ENCODE measurements around the gene CA6. TPM values are rescaled to one million over a fixed set of nuclear protein-coding genes. Genes with fewer than 3 reads are reported as not detected.
A peak's percentile ranks its signal among the peaks of the same experiment; 100 is the strongest.

The CA6 gene
- total and polyA plus RNA-seq, 2 of the 8 experiments (the other 6 are each of a cell fraction or from before 2014, with no cell fraction given) = not detected

DNA sequence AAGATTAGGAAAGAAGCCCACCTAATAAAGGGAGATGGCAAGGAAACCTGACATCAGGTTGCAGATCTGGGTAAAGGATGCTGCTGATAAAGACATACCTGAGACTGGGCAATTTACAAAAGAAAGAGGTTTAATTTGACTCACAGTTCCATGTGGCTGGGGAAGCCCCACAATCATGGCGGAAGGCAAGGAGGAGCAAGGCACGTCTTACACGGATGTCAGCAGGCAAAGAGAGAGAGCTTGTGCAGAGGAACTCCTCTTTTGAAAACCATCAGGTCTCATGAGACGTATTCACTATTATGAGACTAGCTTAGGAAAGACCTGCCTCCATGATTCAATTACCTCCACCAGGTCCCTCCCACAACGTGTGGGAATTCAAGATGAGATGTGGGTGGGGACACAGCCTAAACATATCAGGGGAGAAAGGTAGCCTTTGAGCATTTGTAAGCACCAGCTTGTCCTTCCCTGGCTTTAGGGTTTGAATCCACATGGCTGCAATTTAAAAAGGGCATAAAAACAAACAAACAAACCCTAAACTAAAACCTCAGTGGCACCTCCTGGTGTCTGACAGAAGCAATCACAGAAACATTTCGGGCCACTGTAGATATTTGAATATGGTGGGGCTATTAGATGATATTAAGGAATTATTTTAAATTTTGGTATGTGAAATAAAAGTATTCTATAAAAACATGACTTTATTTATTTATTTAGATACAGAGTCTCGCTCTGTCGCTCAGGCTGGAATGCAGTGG, 47.4 kb downstream of the CA6 start:
- Histone ChIP-seq H2BK15ac (ENCODE audit: low read length) (no peak overlapping the region), H3K56ac (replicated peaks; ENCODE audit: insufficient read length, low read depth, low read length) (no peak overlapping the region), H2AFZ (ENCODE audit: low read length) (no peak overlapping the region), H3K4me1 (replicated peaks in 1 of 4; ENCODE audit: control insufficient read depth in 3 of 4, insufficient read depth in 4 of 4, low read length in 3 of 4) (no peaks in the 10 kb centered on the region), H3K27me3 (replicated peaks in 1 of 4; ENCODE audit: control insufficient read depth in 3 of 4, extremely low read depth in 1 of 4, insufficient read depth in 3 of 4, low read length in 3 of 4) (no peaks in the 10 kb centered on the region), H2BK5ac (ENCODE audit: low read depth, low read length) (no peak overlapping the region), H3K4ac (replicated peaks; ENCODE audit: insufficient read length, low read depth, low read length) (no peak overlapping the region), H3K23me2 (ENCODE audit: low read depth, low read length) (no peaks in the 10 kb centered on the region), H2AK5ac (ENCODE audit: low read depth, low read length) (0 out of 2 replicates have a peak overlapping the region, but pooled peaks have one; percentile 65), H2BK20ac (ENCODE audit: low read length) (no peak overlapping the region), H3K14ac (ENCODE audit: insufficient read length) (no peak overlapping the region), H3K9me3 (ENCODE audit: insufficient read depth in 2 of 2, low read depth in 1 of 2, low read length in 1 of 2) (peaks cover 0 to 6% of the 10 kb centered on the region in 2 experiments; a peak in 3 of 4 replicates), H2BK120ac (replicated peaks; ENCODE audit: low read depth, low read length) (peak overlapping the region; percentile 14), H4K5ac (ENCODE audit: insufficient read length, low read depth, low read length) (no peak overlapping the region), H3K79me2 (ENCODE audit: control insufficient read depth in 1 of 2, insufficient read depth in 2 of 2, low read length in 2 of 2) (no peaks in the 10 kb centered on the region), H4K91ac (replicated peaks; ENCODE audit: insufficient read length, low read length) (no peak overlapping the region), H3K23ac (ENCODE audit: insufficient read length) (no peak overlapping the region), H4K20me1 (replicated peaks in 1 of 2; ENCODE audit: control insufficient read depth in 1 of 2, insufficient read depth in 2 of 2, low read length in 2 of 2) (no peaks in the 10 kb centered on the region), H4K8ac (ENCODE audit: extremely low read depth, insufficient read depth, low read length) (no peak overlapping the region), H3K36me3 (ENCODE audit: control insufficient read depth in 2 of 4, insufficient read depth in 4 of 4, low read length in 3 of 4) (no peaks in the 10 kb centered on the region), H3K18ac (ENCODE audit: extremely low read depth, low read length) (no peak overlapping the region), H2BK12ac (ENCODE audit: low read depth, low read length) (no peak overlapping the region), H3K79me1 (ENCODE audit: low read depth, low read length) (no peaks in the 10 kb centered on the region), H3K4me3 (ENCODE audit: extremely low read depth in 1 of 4, insufficient read depth in 2 of 4, low read depth in 3 of 4, low read length in 4 of 4) (no peak overlapping the region), H3K27ac (ENCODE audit: low read depth, low read length) (no peak overlapping the region), H3K9ac (replicated peaks in 1 of 4; ENCODE audit: extremely low read depth in 1 of 4, low read depth in 3 of 4, low read length in 3 of 4) (no peak overlapping the region), H3K4me2 (ENCODE audit: insufficient read depth in 1 of 2, low read depth in 2 of 2, low read length in 2 of 2) (no peak overlapping the region)
- WGBS, 2 experiments (ENCODE audit: extremely low coverage in 1 of 2, insufficient coverage in 1 of 2, insufficient read length in 1 of 2, insufficient replicate concordance in 2 of 2, low coverage in 1 of 2, low lambda C conversion rate in 2 of 2, missing lambda C conversion rate in 1 of 2) = 86% methylated on average over 8 of the region's 8 CpGs; no CpG with 5 or more reads in 1 of the 2 experiments
- TF ChIP-seq, protein P1, sequence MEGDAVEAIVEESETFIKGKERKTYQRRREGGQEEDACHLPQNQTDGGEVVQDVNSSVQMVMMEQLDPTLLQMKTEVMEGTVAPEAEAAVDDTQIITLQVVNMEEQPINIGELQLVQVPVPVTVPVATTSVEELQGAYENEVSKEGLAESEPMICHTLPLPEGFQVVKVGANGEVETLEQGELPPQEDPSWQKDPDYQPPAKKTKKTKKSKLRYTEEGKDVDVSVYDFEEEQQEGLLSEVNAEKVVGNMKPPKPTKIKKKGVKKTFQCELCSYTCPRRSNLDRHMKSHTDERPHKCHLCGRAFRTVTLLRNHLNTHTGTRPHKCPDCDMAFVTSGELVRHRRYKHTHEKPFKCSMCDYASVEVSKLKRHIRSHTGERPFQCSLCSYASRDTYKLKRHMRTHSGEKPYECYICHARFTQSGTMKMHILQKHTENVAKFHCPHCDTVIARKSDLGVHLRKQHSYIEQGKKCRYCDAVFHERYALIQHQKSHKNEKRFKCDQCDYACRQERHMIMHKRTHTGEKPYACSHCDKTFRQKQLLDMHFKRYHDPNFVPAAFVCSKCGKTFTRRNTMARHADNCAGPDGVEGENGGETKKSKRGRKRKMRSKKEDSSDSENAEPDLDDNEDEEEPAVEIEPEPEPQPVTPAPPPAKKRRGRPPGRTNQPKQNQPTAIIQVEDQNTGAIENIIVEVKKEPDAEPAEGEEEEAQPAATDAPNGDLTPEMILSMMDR (IDR thresholded peaks at IDR 0.05; ENCODE audit: control extremely low read depth in 1 of 3, insufficient read depth in 1 of 3, low read depth in 1 of 3, low read length in 3 of 3) = peak in 2 of 3 experiments; percentile 2 to 25; a peak in 1 of 4 replicates
- no peak for TF ChIP-seq NRF1 (IDR thresholded peaks at IDR 0.05; ENCODE audit: low read depth, low read length)
- DNase-seq (ENCODE audit: low read depth in 1 of 2, low spot score in 2 of 2) (no peak), FAIRE-seq (no peak)
- POLR2A ChIA-PET (ENCODE audit: partially characterized antibody) = no interaction called here
- CTCF ChIA-PET (ENCODE audit: partially characterized antibody) = interaction anchor here (1.1 to 3.1 kb wide), 6 partner anchors 8 to 144 kb away, joined by 3 to 13 read pairs (median 5); no protein-coding TSS in a partner anchor
